OCI-LY1 (cell line): ENCODE measurements around the gene AJUBA.

ENCODE experiments used
- CTCF ChIP-seq: fragments of 200-600 bp; sonication (generic), shearing (Covaris generic); IDR thresholded peaks from 2 replicates; pipeline ENCODE4 v1.5.1; 2017; ENCODE audit warnings: mild to moderate bottlenecking, antibody characterized with exemption, low read length, moderate library complexity, mixed read lengths
- EZH2 ChIP-seq: fragments of 200-600 bp; sonication (generic), shearing (Covaris generic); IDR thresholded peaks from 2 replicates; pipeline ENCODE4 v1.8.0; 2017; ENCODE audit warnings: borderline replicate concordance, mixed run types, mild to moderate bottlenecking, antibody characterized with exemption, low read length, moderate library complexity, mixed read lengths

- no peak for TF ChIP-seq CTCF
- no peak for TF ChIP-seq EZH2
These were observed 3.6 kb upstream of the AJUBA start for GRCh38 chr14:22985894-22986507.
